ENCODE data around the gene RPS5.

The RPS5 gene

GRCh38 chr19:58406818-58407657, 20.0 kb downstream of the RPS5 start:
- peak overlapping the region; percentile 87 for H3K27ac ChIP-seq
- peak overlapping the region; percentile 89 for H3K4me2 ChIP-seq (ENCODE audit: low read length)
- no peaks in the 10 kb centered on the region for H3K36me3 ChIP-seq (ENCODE audit: control insufficient read depth, insufficient read depth, low read length)
- H3K4me3 ChIP-seq (ENCODE audit: low read depth, low read length) = peak overlapping the region; percentile 89
- H3K27me3 ChIP-seq (ENCODE audit: control insufficient read depth, insufficient read depth, low read length) = no peaks in the 10 kb centered on the region
- H3K9ac ChIP-seq = no peak overlapping the region
- peaks cover 9% of the 10 kb centered on the region for H3K4me1 ChIP-seq
- peaks cover 14% of the 10 kb centered on the region for H3K79me2 ChIP-seq
- H2AFZ ChIP-seq = no peak overlapping the region
- no peaks in the 10 kb centered on the region for H3K9me3 ChIP-seq (ENCODE audit: control insufficient read depth, low read length)
- peak; percentile 30 for TF ChIP-seq CTCF (IDR thresholded peaks at IDR 0.05)

GRCh38 chr19:58407658-58408151, 20.6 kb downstream of the RPS5 start:
- peaks cover 16% of the 10 kb centered on the region for H3K79me2 ChIP-seq
- no peaks in the 10 kb centered on the region for H3K9me3 ChIP-seq (ENCODE audit: control insufficient read depth, low read length)
- peak overlapping the region; percentile 92 for H3K9ac ChIP-seq
- peak overlapping the region; percentile 96 for H2AFZ ChIP-seq
- H3K27ac ChIP-seq = peak overlapping the region; percentile 87
- H3K4me1 ChIP-seq = peaks cover 9% of the 10 kb centered on the region
- H3K4me3 ChIP-seq (ENCODE audit: low read depth, low read length) = peak overlapping the region; percentile 89
- H3K27me3 ChIP-seq (ENCODE audit: control insufficient read depth, insufficient read depth, low read length) = no peaks in the 10 kb centered on the region
- H3K4me2 ChIP-seq (ENCODE audit: low read length) = peak overlapping the region; percentile 89
- TF ChIP-seq CTCF (IDR thresholded peaks at IDR 0.05) = no peak
- H3K36me3 ChIP-seq (ENCODE audit: control insufficient read depth, insufficient read depth, low read length) = no peaks in the 10 kb centered on the region

- no peak for TF ChIP-seq CTCF (IDR thresholded peaks at IDR 0.05)
- H3K9ac ChIP-seq = peak within 1 kb of the TSS; percentile 92
- H3K4me1 ChIP-seq = peaks cover 9% of the 10 kb centered on the region
- H3K4me2 ChIP-seq (ENCODE audit: low read length) = peak within 1 kb of the TSS; percentile 89
- H3K79me2 ChIP-seq = peaks cover 19% of the 10 kb centered on the region
- no peaks in the 10 kb centered on the region for H3K9me3 ChIP-seq (ENCODE audit: control insufficient read depth, low read length)
- H3K4me3 ChIP-seq (ENCODE audit: low read depth, low read length) = peak within 1 kb of the TSS; percentile 89
- H3K27me3 ChIP-seq (ENCODE audit: control insufficient read depth, insufficient read depth, low read length) = no peaks in the 10 kb centered on the region
- no peaks in the 10 kb centered on the region for H3K36me3 ChIP-seq (ENCODE audit: control insufficient read depth, insufficient read depth, low read length)
- peak within 1 kb of the TSS; percentile 87 for H3K27ac ChIP-seq
- peak within 1 kb of the TSS; percentile 96 for H2AFZ ChIP-seq
Observed at GRCh38 chr19:58408152-58409009, 21.3 kb downstream of the RPS5 start, which contains the start of gene ZNF584. Gene ZNF584, plus strand, starts transcription at chr19:58408649. Its CDS starts 499 bp downstream, at chr19:58409148.

GRCh38 chr19:58409010-58409790, 22.1 kb downstream of the RPS5 start:
- no peak for TF ChIP-seq CTCF (IDR thresholded peaks at IDR 0.05)
- H3K27ac ChIP-seq = peak overlapping the region; percentile 87

More at GRCh38 chr19:58409010-58409790, 22.1 kb downstream of the RPS5 start:
- Histone ChIP-seq H3K9ac (peak overlapping the region; percentile 74), H3K4me2 (ENCODE audit: low read length) (peak overlapping the region; percentile 89), H3K36me3 (ENCODE audit: control insufficient read depth, insufficient read depth, low read length) (no peaks in the 10 kb centered on the region), H3K4me1 (peaks cover 9% of the 10 kb centered on the region), H3K79me2 (peaks cover 24% of the 10 kb centered on the region), H3K9me3 (ENCODE audit: control insufficient read depth, low read length) (no peaks in the 10 kb centered on the region), H2AFZ (peak overlapping the region; percentile 96), H3K27me3 (ENCODE audit: control insufficient read depth, insufficient read depth, low read length) (no peaks in the 10 kb centered on the region), H3K4me3 (ENCODE audit: low read depth, low read length) (peak overlapping the region; percentile 89)

Data from parathyroid adenoma (tissue), 2 donors.